GM19035 (cell line): ENCODE data around the gene EPHB2.

Source experiments
- ATAC-seq: cut with Tn5 transposase; IDR thresholded peaks from one replicate; pipeline ENCODE4 v1.9.1; 2021; ENCODE audit not compliant: unreplicated experiment

EPHB2 gene

DNA sequence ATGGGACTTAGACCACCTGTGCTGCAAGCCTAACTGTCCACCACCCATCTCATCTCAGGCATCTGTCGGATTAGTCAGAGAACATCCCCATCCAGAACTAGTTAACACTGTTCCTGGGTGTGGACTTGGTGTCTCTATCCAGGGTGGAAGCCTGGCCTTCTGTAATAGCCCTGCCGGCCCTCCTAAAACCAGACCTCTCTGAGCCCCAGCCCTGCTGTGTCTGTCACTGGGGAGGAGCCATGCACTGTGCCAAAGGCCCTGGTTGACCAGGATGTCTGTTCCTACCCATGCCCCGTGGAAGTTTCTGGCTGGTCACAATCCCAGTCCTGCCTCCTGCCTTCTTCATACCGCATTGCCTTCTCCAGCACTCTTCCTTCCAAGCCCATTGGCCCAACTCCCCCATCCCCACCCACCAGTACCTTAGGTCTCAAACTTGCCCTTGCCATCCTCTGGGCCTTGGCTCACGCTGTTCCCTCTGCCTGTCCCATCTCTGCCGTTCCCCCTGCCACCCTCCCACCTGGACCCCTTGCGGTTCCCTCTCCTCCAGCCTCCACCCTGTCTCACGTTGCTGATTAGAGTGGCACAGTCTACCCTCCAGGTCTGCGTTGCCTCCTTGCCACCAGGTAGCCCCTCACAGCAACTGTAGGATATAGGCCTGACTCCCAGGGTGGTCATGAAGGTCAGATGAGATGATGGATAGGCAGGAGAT lies 105.6 kb downstream of the EPHB2 start:
- no peak for ATAC-seq

DNA sequence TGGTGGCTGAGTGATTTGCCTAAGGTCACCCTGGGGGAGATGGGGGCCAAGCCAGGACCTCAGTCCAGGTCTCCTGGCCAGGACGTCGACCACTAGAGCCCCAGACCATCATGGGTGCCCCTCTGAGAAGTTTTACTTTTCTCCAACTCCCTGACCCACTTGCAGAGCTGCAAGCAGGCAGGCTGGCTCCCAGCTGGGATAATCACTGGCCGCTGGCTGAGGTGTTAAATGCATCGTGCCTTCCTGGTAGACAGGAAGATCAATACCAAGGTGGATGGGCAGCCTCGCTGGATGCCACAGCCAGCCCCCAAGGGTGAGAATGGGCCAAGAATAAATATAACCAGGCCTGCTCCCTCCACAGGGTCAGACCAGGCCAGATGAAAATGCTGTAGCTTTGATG lies 106.2 kb downstream of the EPHB2 start:
- ATAC-seq, result no peak

DNA sequence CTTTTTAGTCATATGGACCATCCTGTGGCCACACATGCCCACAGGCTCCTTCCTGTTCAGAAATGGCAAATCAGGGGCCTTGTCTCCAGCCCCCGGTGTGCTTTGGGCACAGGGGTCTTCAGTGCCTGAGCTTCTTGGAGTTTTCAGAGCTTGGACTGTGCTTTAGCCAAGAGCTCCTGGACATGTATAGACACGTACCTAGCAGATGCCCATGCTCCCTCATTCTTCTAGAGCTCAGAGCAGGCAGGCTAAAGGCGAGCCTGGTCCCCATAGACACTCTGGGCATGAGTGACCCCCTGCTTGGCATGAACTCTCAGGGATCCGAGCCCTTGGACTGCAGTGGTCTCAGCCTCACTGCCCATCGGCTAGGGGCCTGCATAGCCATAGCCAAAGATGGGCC lies 106.8 kb downstream of the EPHB2 start:
- ATAC-seq, result no peak

DNA sequence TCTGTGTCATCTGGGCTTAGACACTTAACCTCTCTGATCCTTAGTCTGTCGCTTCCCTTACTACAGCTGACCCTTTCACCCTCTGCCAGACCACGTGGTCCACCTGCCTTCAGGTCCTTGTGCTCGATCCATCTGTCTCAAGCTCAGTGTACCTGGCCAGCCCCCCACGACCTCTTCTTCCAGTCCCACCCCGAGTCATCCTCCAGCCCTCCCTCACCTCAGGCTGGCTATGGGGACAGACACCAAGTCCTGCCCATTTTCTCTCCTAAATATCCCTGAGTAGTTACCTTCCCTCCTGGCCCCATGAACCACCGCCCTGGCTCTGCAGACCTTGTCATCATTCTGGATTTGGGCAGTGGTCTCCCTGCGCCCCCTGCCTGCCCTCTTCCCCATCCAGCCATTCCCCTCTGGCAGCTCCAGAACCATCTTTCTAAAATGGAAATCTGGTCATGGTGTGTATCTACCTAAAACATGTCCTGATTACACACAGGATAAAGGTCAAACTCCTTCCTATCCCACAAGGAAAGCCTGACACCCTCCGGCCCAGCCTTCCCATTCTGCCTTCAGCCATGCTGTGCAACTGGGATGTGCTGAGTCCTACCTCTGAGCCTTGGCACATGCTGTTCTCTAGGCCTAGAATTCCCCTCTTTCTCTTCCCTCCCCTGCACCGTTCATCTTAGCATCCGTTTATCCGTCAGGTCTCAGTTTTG lies 107.6 kb downstream of the EPHB2 start:
- ATAC-seq, result no peak

DNA sequence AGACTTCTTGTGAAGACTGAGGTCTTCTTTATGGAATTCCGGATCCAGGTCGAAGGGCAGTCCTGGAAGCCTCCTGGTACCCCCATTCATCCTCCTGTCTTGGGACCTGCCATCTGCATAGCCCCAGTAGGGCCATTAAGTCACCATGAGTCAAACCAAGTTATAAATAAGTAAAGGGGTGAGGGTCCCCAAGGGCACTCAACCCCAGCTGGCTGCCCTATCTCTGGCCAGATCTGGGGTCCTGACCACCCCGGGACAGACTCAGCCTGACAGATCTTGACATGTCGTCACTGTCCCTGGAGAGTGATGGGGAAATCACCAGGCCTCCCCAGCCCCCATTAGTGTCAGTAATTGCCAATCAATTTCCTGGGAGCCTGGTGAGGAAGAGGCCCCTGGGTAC lies 108.7 kb downstream of the EPHB2 start:
- ATAC-seq, result no peak

DNA sequence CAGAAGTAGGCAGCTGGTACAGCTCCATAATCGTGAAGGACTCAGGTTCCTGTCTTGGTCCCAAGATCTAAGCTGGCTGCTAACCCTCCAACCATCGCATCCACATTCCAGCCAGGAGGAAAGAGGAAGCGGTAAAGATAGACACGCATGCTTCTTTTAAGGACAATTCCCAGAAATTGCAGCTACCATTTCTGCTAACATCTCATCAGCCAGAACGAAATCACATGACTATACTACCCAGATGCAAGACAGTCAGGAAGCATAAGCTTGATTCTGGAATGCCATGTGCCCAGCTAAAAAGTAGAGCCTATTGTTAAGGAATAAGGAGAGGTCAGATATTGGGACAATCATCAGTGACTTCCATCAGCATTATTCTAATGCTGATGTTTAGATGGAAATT lies 110.4 kb downstream of the EPHB2 start:
- no peak for ATAC-seq

DNA sequence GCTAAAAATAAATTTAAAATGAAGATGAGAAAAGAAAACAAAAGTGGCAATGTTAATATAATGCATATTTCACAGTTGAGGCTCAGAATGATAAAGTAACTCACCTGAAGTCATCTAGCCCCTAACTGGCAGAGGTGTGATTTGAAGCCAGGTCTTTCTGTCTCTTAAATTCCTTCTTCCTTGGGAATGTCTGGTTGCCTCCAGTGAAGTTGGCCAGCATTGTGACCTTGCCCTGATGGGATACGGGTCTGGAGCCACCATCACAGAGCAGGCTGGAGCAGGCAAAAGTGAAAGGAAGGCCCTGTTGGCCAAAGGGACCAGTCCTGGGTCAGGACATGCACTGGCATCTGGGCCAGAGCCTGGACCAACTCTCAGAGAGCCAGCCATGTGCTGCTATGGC lies 111.7 kb downstream of the EPHB2 start:
- ATAC-seq, result no peak

DNA sequence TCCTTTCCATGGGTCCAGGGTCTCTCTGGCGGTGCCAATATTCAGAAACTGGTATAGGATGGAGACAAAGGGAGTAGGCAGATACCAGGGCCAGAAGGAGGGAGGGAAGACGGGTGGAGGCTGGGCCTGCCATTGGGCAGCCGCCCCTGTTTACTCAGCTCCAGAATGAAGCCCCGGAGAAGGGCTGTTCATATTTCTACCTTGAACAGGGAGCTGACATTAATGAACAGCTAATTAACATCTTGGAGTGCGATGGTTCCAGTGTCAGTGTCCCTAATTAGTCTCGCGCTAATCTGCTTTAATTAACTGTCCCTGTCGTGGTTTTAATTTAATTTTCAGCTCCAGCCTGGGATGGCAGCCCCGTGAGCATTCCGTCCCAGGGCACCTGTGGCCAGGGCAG lies 113.8 kb downstream of the EPHB2 start:
- ATAC-seq, result no peak

DNA sequence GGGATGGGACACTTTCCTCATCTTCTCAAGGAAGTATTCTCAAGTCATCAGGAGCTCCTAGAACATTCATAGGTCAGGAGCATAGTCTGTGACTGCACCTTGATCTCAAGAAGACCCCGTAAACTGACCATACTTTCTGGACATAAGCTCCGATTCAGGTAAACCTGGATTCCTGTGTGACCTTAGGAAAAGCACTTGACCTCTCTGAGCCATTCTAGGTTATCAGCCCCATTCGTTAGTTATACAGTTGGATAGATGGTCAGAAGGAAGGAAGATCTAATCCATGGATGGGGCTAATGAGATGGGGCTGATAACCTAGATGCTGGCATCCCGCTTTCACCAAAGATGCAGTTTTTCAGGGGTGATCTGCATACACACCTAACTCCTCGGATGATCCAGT lies 114.3 kb downstream of the EPHB2 start:
- no peak for ATAC-seq

DNA sequence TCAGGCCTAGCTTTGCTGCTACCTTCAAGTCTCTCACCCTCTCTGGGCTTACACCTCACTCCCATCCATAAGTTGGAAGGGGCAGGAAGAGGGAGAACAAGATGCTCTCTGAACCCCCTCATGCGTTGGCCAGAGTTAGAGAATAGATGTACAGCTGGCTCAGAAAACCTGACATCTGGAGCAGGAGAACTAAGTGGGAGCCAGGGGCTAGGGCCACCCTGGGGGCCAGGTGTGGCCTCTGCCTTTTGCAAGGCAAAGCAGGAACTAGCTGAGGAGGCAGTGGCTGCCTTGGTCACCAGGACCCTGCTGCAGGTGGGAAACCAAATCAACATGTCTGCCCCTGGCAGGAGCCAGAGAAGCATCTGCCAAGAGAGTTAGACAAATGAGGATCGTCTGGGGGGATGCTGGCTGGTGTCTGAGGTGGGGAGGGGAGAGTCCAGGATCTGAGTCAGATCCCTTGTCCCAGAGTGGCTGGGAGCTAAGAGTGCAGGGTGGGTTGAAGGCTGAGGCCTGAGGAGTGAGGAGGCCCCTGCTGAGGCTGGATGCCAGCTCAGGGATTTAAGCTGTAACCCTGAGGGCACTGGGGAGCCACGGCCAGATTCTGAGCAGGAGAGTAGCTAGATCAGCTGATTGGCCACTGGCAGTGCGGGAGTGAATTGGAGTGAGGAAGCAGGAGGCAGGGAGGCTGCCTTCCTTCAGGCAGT lies 115.0 kb downstream of the EPHB2 start:
- no peak for ATAC-seq

DNA sequence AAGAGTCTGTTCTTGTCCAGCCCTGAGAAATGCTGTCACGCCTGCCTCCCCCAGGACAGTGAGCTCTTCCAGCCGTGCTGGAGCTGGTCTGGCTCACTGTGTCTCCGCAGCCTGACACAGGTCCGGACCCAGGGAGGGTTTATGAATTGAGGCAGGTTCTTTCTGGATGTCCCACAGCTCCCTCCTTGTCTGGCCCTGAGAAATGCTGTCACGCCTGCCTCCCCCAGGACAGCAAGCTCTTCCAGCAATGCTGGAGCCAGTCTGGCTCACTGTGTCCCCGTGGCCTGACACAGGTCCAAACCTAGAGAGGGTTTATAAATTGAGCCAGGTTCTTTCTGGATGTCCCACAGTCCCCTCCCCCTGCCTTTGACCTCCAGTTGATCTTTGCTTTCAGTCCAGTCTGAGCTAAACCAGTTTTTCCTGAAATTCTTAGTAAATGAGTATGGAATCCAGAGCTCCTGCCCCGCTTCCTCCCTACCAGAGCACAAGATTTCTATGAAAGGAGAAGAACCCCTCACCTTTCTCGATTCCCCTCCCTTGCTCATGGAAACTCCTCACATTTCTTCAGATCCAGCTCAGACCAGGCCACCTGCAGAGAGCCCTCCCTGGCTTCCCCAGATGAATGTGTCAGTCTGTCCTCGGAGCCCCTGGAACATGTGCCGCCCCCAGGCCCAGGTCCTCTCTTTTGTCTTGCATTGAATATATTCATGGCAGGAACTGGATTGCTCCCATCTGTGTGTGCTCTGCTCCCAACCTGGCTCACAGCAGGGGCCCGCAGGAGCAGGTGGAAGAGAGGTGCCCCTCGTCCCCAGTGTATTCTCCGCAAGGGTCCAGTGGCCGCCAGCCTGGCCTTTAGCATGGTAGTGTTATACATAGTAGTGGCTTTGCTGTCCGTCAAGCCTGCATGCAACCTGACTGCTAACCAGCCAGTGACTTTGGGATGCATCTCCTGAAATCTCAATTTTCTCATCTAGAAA lies 116.3 kb downstream of the EPHB2 start:
- ATAC-seq, result no peak

DNA sequence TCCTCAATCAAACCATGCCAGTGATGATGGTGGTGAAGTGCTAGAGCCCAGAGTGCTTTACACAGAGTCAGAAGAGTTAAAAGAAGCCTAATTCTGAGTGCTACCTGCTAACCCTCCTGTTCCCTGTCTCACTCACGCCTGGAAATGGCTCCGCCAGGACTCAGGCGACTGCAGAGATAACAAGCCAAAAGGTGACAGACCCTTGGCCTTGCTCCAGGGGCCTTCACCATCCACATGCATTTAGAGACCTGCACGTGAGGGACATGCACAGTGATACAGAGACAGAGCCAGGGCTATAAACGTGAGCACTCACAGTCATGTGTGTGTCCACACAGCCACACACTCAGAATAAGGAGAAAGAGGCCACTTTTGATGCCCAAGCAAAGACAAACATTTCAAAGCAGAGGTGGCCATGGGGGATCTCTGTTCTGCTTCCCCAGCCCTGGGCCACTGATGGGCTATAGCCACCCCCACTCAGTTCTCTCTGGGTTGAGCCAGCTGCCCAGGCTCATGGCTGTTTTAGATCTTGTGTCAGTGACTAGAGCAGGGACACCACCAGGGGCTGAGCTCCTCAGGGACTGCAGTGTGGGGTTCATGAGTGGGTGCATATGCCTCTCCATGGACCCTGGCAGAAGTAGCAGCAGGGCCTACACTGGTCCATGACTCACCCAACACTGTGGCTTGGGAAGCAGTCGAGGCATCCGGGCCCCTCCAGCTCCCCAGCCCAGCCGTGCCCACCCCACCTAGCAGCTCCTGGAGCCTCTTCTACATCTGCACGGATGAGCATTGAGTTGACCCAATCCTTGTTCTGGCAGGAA lies 117.2 kb downstream of the EPHB2 start:
- no peak for ATAC-seq

DNA sequence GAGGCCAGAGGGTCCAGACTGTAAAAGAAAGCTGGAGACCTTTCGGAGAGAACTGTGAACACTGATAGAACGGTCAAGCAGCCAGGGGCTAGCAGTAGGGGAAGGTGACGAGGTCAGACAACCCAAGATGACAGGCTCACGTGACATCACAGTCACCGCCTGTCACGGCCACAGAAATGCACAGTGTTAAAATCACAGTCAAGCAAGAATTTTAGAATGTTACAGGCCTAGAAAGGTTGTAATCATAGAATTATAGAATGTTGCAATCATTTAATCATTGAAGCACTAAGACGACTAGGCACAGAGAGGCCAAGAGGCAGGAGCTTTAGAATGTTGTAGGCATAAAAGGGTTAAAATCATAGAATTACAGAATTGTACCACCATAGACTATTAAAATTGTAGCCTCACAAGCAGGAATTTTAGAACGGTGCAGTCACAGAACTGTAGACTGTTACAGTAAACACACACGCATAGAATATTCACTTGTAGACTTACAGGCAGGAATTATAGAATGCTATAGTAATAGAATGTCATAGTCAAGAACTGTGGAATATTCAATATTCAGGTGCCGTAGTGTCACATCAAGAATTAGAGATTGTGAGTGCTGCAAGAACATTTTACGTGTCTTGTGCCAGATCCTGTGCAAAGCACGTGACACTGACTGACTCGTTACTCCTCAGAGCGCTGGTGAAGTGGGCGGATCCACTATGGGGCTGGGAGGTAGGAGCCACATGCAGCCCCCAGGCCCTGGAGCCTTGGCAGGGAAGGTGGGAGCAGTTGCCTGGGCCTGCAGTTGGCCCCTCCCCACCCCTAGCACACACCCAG lies 118.1 kb downstream of the EPHB2 start:
- ATAC-seq, result no peak

DNA sequence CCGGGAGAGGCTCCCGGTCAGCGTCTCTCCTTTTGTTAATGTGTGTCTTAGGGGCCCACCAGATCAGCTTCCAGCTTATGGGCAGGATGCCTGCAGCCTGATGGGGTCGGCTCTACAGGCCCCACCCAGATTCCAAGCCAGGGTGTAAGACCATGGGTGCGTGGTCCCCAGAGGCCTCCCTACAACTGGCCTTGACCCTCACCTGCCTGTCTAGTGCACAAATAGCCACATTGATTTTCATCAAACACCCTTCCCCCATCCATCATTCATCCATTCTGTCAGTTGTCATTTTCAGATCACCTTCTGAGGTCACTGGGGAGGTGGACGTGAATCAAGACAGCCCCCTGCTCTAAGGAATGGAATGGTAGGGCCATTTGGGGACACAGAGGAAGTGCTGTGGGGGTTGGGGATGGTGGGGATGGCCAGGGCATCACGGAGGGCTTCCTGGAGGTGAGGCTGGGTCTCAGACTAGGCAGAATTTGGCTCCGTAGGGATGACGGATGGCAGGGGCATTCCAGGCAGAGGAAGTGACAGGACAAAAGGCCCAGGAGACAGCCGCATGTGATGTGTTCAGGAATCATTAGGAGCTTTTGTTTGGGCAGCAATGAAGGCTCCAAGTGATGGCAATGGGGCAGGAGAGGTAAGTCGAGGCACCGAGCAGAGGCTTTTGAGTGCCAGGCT lies 118.8 kb downstream of the EPHB2 start:
- ATAC-seq, result no peak

DNA sequence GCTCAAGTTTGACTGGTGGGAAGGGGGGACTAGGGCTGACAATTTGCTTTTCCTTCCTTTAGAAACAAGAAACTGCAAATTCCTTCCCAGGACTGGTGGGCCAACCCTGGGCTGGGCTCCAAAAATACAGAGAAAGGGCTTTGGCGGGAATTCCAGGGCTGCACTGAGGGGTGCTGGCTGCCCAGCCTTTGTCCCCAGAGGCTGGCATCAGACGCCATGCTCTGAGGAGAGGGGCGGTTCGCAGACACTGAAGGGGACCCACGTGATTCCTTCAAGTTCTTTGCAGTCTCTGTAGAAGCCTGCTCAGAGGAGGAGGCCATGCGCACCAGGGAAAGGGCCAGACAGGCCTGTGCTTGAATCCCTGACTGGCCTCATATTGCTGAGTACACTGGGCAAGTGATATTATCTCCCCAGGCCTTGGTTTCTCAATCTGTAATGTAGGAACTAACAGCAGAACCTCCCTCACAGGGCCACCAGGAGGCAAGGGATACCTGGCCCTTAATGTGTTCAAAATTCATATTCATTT lies 119.5 kb downstream of the EPHB2 start:
- no peak for ATAC-seq

DNA sequence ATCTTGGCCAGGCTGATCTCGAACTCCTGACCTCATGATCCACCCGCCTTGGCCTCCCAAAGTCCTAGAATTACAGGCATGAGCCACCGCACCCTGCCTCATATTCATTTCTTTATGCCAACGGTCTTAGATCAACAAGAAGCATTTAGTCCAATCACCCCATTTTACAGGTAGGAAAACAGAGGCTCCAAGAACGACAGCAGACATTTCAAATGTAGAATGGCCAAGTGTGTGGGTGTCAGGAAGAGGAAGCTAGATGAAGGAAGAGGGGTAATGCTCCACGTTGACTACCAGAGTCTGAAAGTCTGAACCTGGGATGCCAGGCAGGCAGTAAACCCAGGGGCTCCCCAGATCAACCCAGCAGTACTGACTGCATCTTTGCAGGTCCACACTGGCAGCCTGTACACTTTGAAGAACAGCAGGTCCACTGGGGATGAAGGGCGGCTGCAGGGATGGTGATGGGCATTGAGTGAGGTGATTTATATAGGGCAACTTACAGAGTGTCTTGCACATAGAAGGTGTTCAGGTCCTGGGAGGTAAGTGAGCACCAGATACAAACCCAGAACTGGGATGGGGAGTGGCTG lies 120.2 kb downstream of the EPHB2 start:
- ATAC-seq, result no peak

DNA sequence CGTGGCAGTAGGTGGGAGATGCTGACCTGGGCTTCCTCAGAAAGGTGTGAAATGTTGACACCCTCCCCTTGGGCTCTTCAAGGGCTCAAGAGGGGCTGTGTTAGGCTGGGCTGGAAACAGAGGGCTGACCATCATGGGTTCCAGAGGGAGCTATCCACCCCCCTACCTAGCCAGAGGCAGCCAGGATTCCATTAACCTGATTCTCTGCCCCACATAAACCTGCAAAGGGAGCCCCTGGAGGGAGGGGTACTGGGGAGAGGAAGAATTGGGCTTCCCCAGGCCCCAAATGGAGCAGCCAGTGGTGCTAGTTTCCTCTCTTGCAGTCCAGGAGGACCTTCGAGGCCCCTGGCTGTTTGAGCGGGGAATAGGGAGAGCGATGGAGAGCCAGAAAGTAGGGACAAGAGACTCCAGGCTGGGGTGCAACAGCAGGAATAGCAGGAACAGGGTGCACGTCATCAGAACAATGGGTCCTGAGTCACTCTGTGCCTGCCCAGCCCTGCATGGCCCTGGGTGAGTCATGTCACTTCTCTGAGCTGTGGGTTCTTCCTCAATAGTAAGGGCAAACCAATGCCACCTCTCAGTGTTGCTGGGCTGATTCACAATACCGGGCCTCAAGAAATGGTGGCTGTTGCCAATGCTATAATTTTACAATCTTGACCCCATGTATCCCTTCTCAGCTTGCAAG lies 121.2 kb downstream of the EPHB2 start:
- no peak for ATAC-seq

DNA sequence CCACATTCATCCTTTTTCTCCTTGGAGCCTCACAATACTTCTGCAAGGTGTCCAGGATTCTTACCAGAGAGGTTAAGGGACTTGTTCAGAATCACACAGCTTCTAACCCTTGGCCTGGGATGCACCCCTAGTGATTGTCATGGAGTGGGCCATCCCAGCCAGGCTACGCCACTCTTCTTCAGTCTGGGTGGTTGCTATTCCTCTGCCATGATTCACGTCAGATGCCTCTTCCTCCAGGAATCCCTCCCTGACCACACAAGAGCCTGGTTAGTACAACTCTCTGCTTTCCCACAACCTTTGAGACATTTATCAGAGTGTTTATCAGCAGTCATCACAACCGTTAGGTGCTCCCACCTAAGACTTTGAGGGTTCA lies 121.8 kb downstream of the EPHB2 start:
- no peak for ATAC-seq
